WERI-Rb-1 (cell line): ENCODE measurements around the gene RBM39.
"Not testable (repeated sequence)": the region's sequence is repeated elsewhere in the genome, so short reads cannot be mapped to it uniquely, and the experiment has no call there.

Experiments
- DNase-seq: peaks from one replicate; pipeline ENCODE4 v3.0.0-alpha.2; 2020
- H3K27ac ChIP-seq: fragments of 250-450 bp; sonication (Bioruptor Pico); 2 replicates; pipeline ENCODE4 v1.5.1; 2020; ENCODE audit warnings: mild to moderate bottlenecking, moderate library complexity
- H3K27me3 ChIP-seq: fragments of 250-450 bp; sonication (Bioruptor Pico); 2 replicates; pipeline ENCODE4 v1.5.1; 2021; ENCODE audit warnings: mild to moderate bottlenecking, low read depth, moderate library complexity; ENCODE audit not compliant: insufficient read depth, severe bottlenecking
- H3K36me3 ChIP-seq: fragments of 250-450 bp; sonication (Bioruptor Pico); 2 replicates; pipeline ENCODE4 v1.5.1; 2020; ENCODE audit warnings: mild to moderate bottlenecking, moderate library complexity
- H3K4me3 ChIP-seq: 2 replicates; pipeline ENCODE4 v1.5.1; 2011; ENCODE audit warnings: low read depth, mild to moderate bottlenecking, control low read depth, low read length
- H3K9me3 ChIP-seq: fragments of 250-450 bp; sonication (Bioruptor Pico); 2 replicates; pipeline ENCODE4 v1.5.1; 2021; ENCODE audit warnings: mild to moderate bottlenecking, moderate library complexity; ENCODE audit not compliant: severe bottlenecking
- CTCF ChIP-seq: IDR thresholded peaks from 2 replicates; pipeline ENCODE4 v1.5.1; 2011; ENCODE audit warnings: low read depth, mild to moderate bottlenecking, control low read depth, inconsistent platforms, low read length

RBM39 gene

GRCh38 chr20:35686872-35687271 is 55.2 kb downstream of the RBM39 start:
- not testable (repeated sequence) for H3K9me3 ChIP-seq, H3K36me3 ChIP-seq, H3K4me3 ChIP-seq, H3K27me3 ChIP-seq, H3K27ac ChIP-seq
- peak; percentile 49 for TF ChIP-seq CTCF
- DNase-seq = peak; percentile 60

- H3K36me3 ChIP-seq = peaks cover 11% of the 10 kb centered on the region
- not testable (repeated sequence) for H3K9me3 ChIP-seq
Measured at GRCh38 chr20:35685368-35685767, 56.7 kb downstream of the RBM39 start.

GRCh38 chr20:35681960-35682359 is 60.1 kb downstream of the RBM39 start:
- TF ChIP-seq CTCF = no peak
- Histone ChIP-seq H3K27ac (no peak overlapping the region), H3K36me3 (peaks cover 6% of the 10 kb centered on the region), H3K4me3 (no peak overlapping the region), H3K9me3 (no peaks in the 10 kb centered on the region), H3K27me3 (no peaks in the 10 kb centered on the region)
- no peak for DNase-seq

More at GRCh38 chr20:35685368-35685767, 56.7 kb downstream of the RBM39 start:
- not testable (repeated sequence) for H3K4me3 ChIP-seq, H3K27ac ChIP-seq, H3K27me3 ChIP-seq, DNase-seq

GRCh38 chr20:35680452-35681183 is 61.4 kb downstream of the RBM39 start:
- peaks cover 6% of the 10 kb centered on the region for H3K36me3 ChIP-seq
- no peaks in the 10 kb centered on the region for H3K9me3 ChIP-seq
- H3K27me3 ChIP-seq = no peaks in the 10 kb centered on the region
- TF ChIP-seq CTCF = no peak
- H3K27ac ChIP-seq = no peak overlapping the region
- no peak for DNase-seq
- no peak overlapping the region for H3K4me3 ChIP-seq

GRCh38 chr20:35674921-35675320 is 67.1 kb downstream of the RBM39 start:
- Histone ChIP-seq H3K9me3 (no peaks in the 10 kb centered on the region), H3K4me3 (no peak overlapping the region), H3K36me3 (peaks cover 13% of the 10 kb centered on the region), H3K27ac (no peak overlapping the region), H3K27me3 (no peaks in the 10 kb centered on the region)
- no peak for TF ChIP-seq CTCF
- DNase-seq = no peak

- peaks cover 19% of the 10 kb centered on the region for H3K36me3 ChIP-seq
- H3K27me3 ChIP-seq = no peaks in the 10 kb centered on the region
- no peak for DNase-seq
- H3K27ac ChIP-seq = no peak overlapping the region
- no peak overlapping the region for H3K4me3 ChIP-seq
- TF ChIP-seq CTCF = no peak
- no peaks in the 10 kb centered on the region for H3K9me3 ChIP-seq
Measured at GRCh38 chr20:35673884-35674283, 68.2 kb downstream of the RBM39 start.
